ENCODE measurements around the gene ARRDC4. TPM values are rescaled to one million over a fixed set of nuclear protein-coding genes. Genes with fewer than 3 reads are reported as not detected.

Gene ARRDC4
- total RNA-seq, 3 donors from 2014 or later (not counting 1 experiment from before 2014, with no cell fraction given), result 6.6 to 7.3 (median 7.0) TPM

- intact Hi-C loops (cut with micrococcal nuclease), result no loop called here
- no peak for TF ChIP-seq CTCF (IDR thresholded peaks at IDR 0.05)
- Mint-ChIP-seq H3K4me1 (peaks cover 46 to 47% of the 10 kb centered on the region in 2 donors), H3K27me3 (ENCODE audit: low read depth in 2 of 2) (no peaks in the 10 kb centered on the region), H3K27ac (peak overlapping the region; percentile 46 to 56), H3K36me3 (no peaks in the 10 kb centered on the region), H3K9me3 (no peaks in the 10 kb centered on the region), H3K4me3 (peak overlapping the region; percentile 95)
- H3K27me3 ChIP-seq (ENCODE audit: control insufficient read depth, insufficient read depth, low read length), result no peaks in the 10 kb centered on the region
- no peak for ATAC-seq
- peak overlapping the region; percentile 35 for H3K4me3 ChIP-seq (ENCODE audit: low read length)
- H3K36me3 ChIP-seq (ENCODE audit: control insufficient read depth, insufficient read depth, low read length), result no peaks in the 10 kb centered on the region
- no peak overlapping the region for H3K27ac ChIP-seq (ENCODE audit: low read length)
- H3K9me3 ChIP-seq (ENCODE audit: control insufficient read depth, insufficient read depth, low read length), result no peaks in the 10 kb centered on the region
- H3K4me1 ChIP-seq (ENCODE audit: control insufficient read depth, insufficient read depth, low read length), result peaks cover 13% of the 10 kb centered on the region
- peak; percentile 26 to 30 for DNase-seq
- WGBS (ENCODE audit: insufficient coverage), result 8% methylated on average over 47 of the region's 48 CpGs
Measured at GRCh38 chr15:97961067-97961954, 808 bp downstream of the ARRDC4 start.

- TF ChIP-seq CTCF (IDR thresholded peaks at IDR 0.05), result no peak
- Histone ChIP-seq H3K4me3 (ENCODE audit: low read length) (no peak overlapping the region), H3K9me3 (ENCODE audit: control insufficient read depth, insufficient read depth, low read length) (no peaks in the 10 kb centered on the region), H3K27ac (ENCODE audit: low read length) (no peak overlapping the region), H3K36me3 (ENCODE audit: control insufficient read depth, insufficient read depth, low read length) (no peaks in the 10 kb centered on the region), H3K27me3 (ENCODE audit: control insufficient read depth, insufficient read depth, low read length) (no peaks in the 10 kb centered on the region), H3K4me1 (ENCODE audit: control insufficient read depth, insufficient read depth, low read length) (peaks cover 13% of the 10 kb centered on the region)
- no peaks in the 10 kb centered on the region for H3K36me3 Mint-ChIP-seq
- intact Hi-C loops (cut with micrococcal nuclease), result no loop called here
- peak overlapping the region in 1 of 2 donors; percentile 46 for H3K27ac Mint-ChIP-seq
- no peaks in the 10 kb centered on the region for H3K27me3 Mint-ChIP-seq (ENCODE audit: low read depth in 2 of 2)
- peaks cover 46 to 50% of the 10 kb centered on the region in 2 donors for H3K4me1 Mint-ChIP-seq
- H3K4me3 Mint-ChIP-seq, result peak overlapping the region; percentile 90
- ATAC-seq (no peak), DNase-seq (no peak)
- 85% methylated on average over 1 of the region's 2 CpGs for WGBS (ENCODE audit: insufficient coverage)
- no peaks in the 10 kb centered on the region for H3K9me3 Mint-ChIP-seq
Measured at GRCh38 chr15:97962263-97962662, 1.8 kb downstream of the ARRDC4 start.

- intact Hi-C loops (cut with micrococcal nuclease), result no loop called here
- H3K9me3 ChIP-seq (ENCODE audit: control insufficient read depth, insufficient read depth, low read length), result no peaks in the 10 kb centered on the region
- no peaks in the 10 kb centered on the region for H3K27me3 ChIP-seq (ENCODE audit: control insufficient read depth, insufficient read depth, low read length)
- Mint-ChIP-seq H3K4me1 (peaks cover 46 to 50% of the 10 kb centered on the region in 2 donors), H3K4me3 (no peak overlapping the region), H3K27me3 (ENCODE audit: low read depth in 2 of 2) (no peaks in the 10 kb centered on the region), H3K9me3 (no peaks in the 10 kb centered on the region), H3K27ac (no peak overlapping the region), H3K36me3 (no peaks in the 10 kb centered on the region)
- TF ChIP-seq CTCF (IDR thresholded peaks at IDR 0.05), result no peak
- H3K36me3 ChIP-seq (ENCODE audit: control insufficient read depth, insufficient read depth, low read length), result no peaks in the 10 kb centered on the region
- DNase-seq, result no peak
- no peak overlapping the region for H3K27ac ChIP-seq (ENCODE audit: low read length)
- no peak overlapping the region for H3K4me3 ChIP-seq (ENCODE audit: low read length)
- peaks cover 13% of the 10 kb centered on the region for H3K4me1 ChIP-seq (ENCODE audit: control insufficient read depth, insufficient read depth, low read length)
- WGBS (ENCODE audit: insufficient coverage), result 61% methylated on average over 4 of the region's 4 CpGs
- no peak for ATAC-seq
Measured at GRCh38 chr15:97963779-97964178, 3.3 kb downstream of the ARRDC4 start.
